Middle frontal gyrus (tissue), 1 donor: ENCODE results near the gene PTCH1.

Source experiments
- DNase-seq: peaks from one replicate; pipeline ENCODE4 v3.0.0-alpha.2; 2015; ENCODE audit warnings: low spot score; ENCODE audit errors: extremely low spot score

Gene PTCH1

DNA sequence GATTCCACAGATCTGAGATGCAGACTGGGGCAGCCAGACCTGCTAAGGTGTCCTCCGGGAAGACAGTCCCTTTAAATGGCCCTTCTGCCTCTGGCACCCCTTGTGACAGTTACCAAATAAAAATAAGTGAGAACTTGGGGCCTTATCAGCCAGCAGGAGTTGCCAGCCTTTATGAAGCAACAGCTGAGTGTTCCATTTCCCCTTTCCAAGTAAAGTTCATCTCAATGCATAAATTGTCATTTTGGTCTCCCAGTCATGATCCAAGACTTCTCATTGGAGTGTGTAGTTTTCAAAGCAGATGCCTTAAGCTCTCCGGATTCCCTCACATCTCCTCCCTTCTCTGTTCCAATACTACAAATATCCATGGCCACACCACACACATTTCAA, 4.1 kb downstream of the PTCH1 start:
- no peak for DNase-seq

DNA sequence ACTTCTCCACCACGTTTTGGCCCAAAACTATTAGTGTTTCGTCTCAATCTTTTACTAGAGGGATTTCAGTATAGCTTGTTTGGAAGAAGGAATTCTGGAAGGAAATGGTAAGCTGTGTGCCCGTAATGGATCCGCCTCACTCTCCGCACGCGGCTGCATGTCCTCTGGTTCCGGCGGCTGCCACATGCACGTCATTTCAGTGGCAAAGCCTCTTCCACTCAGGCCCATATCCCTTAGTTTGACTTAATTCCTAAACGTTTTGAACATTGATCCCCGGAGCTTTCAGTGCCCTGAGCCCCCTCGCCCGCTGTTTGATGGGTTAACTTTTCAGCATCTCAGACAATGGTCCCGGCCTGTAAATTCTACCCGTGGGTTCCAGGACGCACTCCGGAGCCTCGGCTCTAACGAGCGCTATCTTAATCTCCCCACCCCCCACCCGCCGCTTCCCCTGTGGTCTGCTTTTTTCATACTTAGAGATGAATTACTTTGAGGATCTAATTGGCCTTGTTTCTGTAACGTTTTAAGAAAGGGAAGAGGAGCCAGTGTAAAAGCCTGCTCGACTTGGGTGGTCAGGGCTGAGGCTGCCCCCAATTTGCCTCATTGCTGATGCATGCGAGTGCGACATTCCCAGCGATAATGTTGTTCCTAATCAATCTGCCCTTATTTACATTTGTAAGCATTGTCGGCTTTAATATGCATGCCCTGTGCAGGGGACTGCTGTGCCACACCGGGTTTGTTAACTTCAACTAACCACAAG, 4.6 kb downstream of the PTCH1 start:
- DNase-seq = no peak

- DNase-seq = no peak
Measured at GRCh38 chr9:95511616-95511931, 5.2 kb downstream of the PTCH1 start.

- peak; percentile 83 for DNase-seq
Measured at GRCh38 chr9:95510709-95511615, 5.8 kb downstream of the PTCH1 start.

GRCh38 chr9:95509851-95510708, 6.7 kb downstream of the PTCH1 start:
- no peak for DNase-seq

- peak; percentile 82 for DNase-seq
Measured at GRCh38 chr9:95508968-95509850, 7.6 kb downstream of the PTCH1 start.

DNA sequence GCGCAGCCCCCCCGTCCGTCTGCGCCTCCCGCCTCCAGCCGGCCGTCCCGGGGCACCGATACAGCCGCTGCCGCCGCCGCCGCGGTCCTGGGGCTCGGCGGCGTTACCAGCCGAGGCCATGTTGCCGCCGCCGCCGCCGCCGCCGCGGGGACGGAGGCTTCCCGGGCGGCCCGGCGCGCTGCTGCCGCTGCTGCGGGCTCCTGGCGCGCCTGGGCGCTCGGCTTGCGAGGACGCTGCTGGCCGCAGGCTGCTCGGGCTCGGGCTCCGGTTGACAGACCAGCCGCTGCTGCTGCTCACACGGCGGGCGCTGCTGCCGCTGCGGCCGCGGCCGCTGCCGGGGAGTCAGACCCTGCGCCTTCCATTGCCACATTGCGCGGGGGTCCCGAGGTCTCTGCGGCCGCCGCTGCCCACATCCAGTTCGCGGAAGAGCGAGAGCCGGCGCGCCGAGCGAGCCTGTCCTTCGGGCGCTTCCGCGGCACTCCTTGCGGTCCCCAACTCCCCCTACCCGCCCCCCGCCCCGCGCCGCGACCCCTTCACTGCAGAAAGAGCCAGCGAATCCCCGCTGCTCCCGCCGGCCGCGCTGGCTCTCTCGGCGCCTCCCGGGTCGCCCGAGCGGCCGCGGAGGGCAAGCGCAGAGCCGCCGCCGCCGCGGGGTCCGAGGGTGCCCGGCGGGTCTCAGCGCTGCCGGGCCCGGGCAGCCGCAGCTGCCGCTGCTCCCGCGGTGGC, 8.4 kb downstream of the PTCH1 start:
- no peak for DNase-seq

GRCh38 chr9:95507464-95508241, 9.1 kb downstream of the PTCH1 start:
- no peak for DNase-seq

- DNase-seq = no peak
Measured at GRCh38 chr9:95506678-95507463, 9.9 kb downstream of the PTCH1 start.

GRCh38 chr9:95506428-95506677, 10.4 kb downstream of the PTCH1 start:
- DNase-seq = no peak

DNA sequence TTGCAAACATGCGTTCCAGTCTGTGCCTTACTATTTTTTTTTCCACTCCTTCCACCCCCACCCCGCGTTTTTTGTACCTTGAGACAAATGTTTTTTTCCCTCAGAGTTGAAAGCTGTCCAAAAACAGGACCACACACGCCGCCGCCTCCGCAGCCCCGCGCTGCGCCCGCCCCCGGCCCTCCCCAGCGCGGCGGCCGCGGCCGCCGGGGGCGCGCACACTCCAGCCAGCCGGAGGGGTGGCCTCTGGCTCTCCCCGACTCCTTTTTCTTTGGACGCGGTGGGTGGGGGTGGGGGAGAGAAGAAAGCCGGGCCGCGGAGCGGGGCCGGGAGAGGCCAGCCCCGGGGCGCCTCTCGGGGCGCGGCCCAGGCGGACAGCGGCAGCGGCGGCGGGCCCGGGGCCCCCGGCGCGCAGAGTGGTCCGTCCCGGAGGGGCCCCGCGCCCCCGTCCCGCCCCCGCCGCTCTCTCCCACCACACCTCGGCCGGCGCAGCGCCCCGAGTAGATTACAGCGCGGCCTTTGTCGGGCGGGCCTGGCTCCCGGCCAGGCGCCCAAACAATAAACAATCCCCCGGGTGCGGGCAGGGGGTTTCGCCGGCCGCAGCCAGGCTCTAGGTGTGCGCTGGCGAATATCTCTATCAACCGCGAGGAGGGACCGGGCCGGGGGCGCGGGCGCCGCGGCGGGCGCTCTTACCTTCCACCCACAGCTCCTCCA, 10.9 kb downstream of the PTCH1 start:
- no peak for DNase-seq

GRCh38 chr9:95505072-95505716, 11.6 kb downstream of the PTCH1 start:
- no peak for DNase-seq

DNA sequence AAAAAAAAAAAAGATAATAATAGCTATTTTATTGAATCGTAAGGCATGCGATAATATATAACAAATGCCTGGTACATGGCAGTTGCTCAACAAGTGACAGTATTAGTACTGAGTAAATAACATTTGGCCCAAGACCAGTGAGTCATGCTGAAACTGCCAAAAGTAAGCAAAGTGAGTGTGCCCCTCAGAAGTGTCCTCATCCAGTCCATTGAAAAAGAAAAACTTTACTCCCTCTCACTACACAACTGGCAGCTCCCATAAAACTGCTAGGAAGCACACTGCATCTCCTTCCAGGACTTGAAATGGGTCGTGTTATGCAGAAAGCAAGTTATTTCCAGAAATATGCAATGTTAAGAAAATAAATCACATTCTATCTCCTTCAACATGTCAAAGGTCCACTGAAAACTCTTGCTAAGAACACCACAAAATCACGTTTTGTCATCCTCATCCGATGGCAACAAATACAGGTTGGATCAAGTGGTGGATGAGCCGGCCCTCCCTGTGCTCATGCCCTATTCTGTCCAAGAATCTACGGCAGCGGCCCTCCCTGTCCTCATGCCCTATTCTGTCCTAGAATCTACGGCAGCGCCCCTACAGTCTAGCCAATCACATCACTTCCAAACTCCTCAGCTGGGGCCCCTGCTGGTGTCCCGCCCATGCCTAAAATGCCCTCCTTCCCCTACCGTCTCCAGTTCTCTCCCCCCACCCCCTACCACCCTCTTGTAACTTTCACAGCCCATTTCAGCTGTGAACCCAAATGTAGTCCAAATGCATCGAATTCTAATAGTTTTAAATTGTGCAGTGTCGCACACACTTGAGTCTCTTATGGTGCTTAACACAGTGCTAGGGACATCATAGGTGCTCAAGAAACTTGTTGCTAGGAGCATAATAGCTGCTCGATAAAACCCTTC, 12.5 kb downstream of the PTCH1 start:
- no peak for DNase-seq

DNA sequence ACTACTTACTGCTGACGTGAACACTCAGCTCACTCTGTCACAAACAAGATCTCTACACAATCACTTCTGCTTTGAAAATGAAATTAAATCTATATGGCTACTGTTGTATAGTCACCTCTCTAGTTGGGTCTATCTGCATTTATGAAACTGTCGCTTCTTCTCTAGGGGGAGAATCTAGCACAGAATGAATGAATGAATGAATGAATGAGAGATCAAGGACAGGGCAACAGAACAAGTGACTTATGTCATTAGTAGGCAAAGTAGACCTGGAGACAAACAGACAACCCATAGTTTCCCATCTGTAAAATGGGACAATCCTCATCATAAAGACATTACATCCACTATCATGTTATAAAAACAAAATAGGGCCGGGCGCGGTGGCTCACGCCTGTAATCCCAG, 13.4 kb downstream of the PTCH1 start:
- DNase-seq = no peak

GRCh38 chr9:95502248-95502647, 14.5 kb downstream of the PTCH1 start:
- no peak for DNase-seq

DNA sequence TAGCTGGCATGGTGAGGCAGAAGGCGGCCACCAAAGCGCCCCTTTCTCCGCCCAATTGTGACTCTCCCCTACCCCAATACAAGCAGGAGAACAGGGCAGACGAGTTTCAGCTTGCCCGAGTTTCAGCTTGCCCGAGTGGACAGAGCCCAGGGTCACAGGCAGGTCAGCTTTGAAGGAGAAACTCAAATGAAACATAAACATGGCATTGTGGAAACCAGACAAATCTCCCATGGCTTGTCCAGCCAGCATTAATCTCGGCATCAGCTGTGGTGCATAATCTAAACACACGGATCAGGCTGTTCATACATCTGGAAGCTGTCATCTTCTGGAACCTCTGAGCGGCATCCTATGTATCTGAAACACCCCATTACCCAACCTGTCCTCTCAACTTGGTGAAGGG, 16.9 kb downstream of the PTCH1 start:
- DNase-seq = no peak
